NCI-H526 treated with DMSO at 0.1 percent for 48 hours (cell line): ENCODE results near the gene ARL8B.
"Not testable (repeated sequence)": the region's sequence is repeated elsewhere in the genome, so short reads cannot be mapped to it uniquely, and the experiment has no call there.

ENCODE experiments used
- DNase-seq: peaks from one replicate; lab custom pipeline; 2025; lab: John Stamatoyannopoulos, UW

Gene ARL8B

GRCh38 chr3:5147152-5147551 is 25.1 kb downstream of the ARL8B start:
- not testable (repeated sequence) for DNase-seq

- no peak for DNase-seq
Measured at GRCh38 chr3:5149306-5149880, 27.3 kb downstream of the ARL8B start.

GRCh38 chr3:5151586-5151985 is 29.5 kb downstream of the ARL8B start:
- no peak for DNase-seq

GRCh38 chr3:5153074-5153473 is 31.0 kb downstream of the ARL8B start:
- no peak for DNase-seq

GRCh38 chr3:5155241-5155640 is 33.1 kb downstream of the ARL8B start:
- DNase-seq: no peak

GRCh38 chr3:5160321-5160720 is 38.2 kb downstream of the ARL8B start:
- DNase-seq: no peak

- no peak for DNase-seq
Measured at GRCh38 chr3:5160940-5161858, 39.1 kb downstream of the ARL8B start.

GRCh38 chr3:5162102-5162501 is 40.0 kb downstream of the ARL8B start:
- no peak for DNase-seq

GRCh38 chr3:5165698-5166097 is 43.6 kb downstream of the ARL8B start:
- DNase-seq: no peak

- no peak for DNase-seq
Measured at GRCh38 chr3:5166846-5167245, 44.8 kb downstream of the ARL8B start.

GRCh38 chr3:5168110-5168509 is 46.0 kb downstream of the ARL8B start:
- no peak for DNase-seq

- DNase-seq: no peak
Measured at GRCh38 chr3:5169807-5170206, 47.7 kb downstream of the ARL8B start.

GRCh38 chr3:5170975-5171374 is 48.9 kb downstream of the ARL8B start:
- DNase-seq: no peak

- DNase-seq: no peak
Measured at GRCh38 chr3:5172018-5172417, 49.9 kb downstream of the ARL8B start.

GRCh38 chr3:5179036-5179435 is 56.9 kb downstream of the ARL8B start:
- DNase-seq: not testable (repeated sequence)

- DNase-seq: no peak
Measured at GRCh38 chr3:5181469-5182141, 59.5 kb downstream of the ARL8B start.

GRCh38 chr3:5183714-5184113 is 61.6 kb downstream of the ARL8B start:
- not testable (repeated sequence) for DNase-seq

- DNase-seq: no peak
Measured at GRCh38 chr3:5184499-5184898, 62.4 kb downstream of the ARL8B start.

GRCh38 chr3:5185093-5185673 is 63.1 kb downstream of the ARL8B start:
- no peak for DNase-seq

- no peak for DNase-seq
Measured at GRCh38 chr3:5186089-5186857, 64.2 kb downstream of the ARL8B start.

GRCh38 chr3:5186858-5187155 is 64.7 kb downstream of the ARL8B start:
- no peak for DNase-seq
